ENCODE data around the gene ANKRD66.

- no peak for TF ChIP-seq POLR2A (IDR thresholded peaks at IDR 0.05)
- TF ChIP-seq CTCF (IDR thresholded peaks at IDR 0.05) = no peak
- no peak for TF ChIP-seq POLR2AphosphoS5 (IDR thresholded peaks at IDR 0.05; ENCODE audit: insufficient read depth in 1 of 2, low read depth in 1 of 2)
These were observed 2.3 kb downstream of the ANKRD66 start for GRCh38 chr6:46748940-46749503.
